Stimulated activated CD4-positive, alpha-beta T cell treated with anti-CD3 and anti-CD28 coated beads, TNF-alpha, amount 100 ng/mL, for 48 hours (primary cell): ENCODE measurements around the gene ZSWIM8.

Experiments
- DNase-seq, 3 donors: peaks; one replicate each; pipeline ENCODE4 v3.0.0-alpha.2; 2020; ENCODE audit warnings: low read depth in 3 of 3

ZSWIM8 gene

DNA sequence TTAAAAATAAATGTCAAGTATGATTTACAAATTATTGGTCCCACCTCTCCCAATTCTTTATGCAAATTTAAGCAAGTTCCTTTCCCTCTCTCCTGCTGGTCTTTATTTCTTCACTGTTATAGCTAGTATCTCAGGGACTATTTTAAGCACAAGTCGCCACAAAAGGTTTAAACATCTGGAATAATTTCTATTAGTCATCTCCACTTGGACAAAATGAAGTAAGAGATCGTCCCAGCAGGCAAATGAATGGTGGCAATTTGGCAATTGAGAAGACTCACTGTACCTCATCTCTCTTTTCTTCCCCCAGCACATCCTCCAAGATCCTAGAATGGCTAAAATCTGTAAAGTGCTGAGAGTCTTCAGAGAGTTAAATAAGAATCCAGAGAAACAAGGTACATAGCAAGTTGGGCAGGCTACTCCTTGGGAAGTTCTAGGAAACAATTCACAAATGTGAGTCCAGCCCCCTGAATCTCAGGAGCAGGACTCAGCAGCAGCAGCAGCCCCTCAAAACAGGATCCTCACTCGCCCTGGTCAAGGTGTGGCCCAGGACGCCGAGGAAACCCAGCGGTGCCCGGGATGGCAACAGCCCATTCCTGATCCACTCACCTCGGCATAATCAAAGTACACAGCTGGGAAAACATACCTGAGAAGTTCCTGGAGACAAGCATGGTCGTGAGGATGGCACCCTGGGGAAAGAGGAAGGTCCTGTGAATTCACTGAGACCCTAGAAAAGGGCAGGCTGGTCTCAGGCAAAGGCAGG is 56.3 kb downstream of the ZSWIM8 start:
- DNase-seq, result no peak

DNA sequence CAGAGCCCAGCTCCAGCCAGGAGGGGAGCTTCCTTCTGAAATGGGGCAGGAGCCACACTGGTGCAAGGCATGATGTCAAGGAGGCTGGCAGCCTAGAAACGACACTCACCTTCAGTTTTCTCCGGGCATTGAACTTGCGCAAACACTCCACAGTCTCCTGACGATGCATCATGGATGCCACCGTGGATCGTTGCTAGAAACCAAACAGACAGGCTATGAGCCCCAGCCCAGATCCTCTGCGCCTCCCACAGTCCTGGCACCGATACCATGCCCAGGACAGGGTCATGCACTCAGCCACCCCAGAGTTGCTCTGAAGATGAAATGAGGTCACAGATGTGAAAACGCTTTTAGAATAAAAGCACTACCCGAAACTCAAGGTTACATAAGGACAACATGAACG is 56.9 kb downstream of the ZSWIM8 start:
- no peak for DNase-seq

DNA sequence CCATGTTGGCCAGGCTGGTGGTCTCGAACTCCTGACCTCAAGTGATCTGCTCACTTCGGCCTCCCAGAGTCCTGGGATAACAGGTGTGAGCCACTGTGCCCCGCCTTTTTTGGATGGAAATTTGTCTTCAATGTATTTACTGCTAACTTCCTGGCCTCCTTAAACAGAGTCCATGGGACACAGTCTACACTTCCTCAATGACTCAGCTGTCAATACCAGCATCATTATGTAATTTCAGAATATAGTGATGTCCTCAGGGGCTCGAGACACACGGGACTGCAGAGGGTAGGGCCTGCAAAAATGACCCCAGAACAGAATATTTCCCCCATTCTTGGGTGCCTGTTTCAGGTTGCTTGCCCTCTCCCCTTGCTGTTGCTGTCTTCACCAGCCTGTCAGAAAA is 57.9 kb downstream of the ZSWIM8 start:
- DNase-seq, result no peak

DNA sequence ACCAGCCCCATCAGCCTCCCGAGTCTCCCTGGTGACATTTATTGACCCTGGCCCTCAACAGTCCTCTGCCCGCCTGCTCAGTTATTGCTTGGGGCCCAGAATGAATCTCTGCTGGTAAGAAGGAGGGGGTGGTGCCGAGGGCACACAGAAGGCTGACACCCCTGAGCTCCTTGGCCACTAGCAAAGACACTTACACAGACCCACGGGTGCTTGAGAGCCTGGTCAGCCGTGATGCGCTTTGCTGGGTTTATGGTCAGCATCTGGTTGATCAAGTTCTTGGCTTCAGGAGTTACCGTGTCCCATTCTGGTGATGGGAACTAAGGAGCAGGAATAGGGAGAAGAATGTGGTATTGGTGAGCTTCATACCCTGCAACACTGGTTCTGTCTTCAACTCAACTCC is 61.6 kb downstream of the ZSWIM8 start:
- no peak for DNase-seq

DNA sequence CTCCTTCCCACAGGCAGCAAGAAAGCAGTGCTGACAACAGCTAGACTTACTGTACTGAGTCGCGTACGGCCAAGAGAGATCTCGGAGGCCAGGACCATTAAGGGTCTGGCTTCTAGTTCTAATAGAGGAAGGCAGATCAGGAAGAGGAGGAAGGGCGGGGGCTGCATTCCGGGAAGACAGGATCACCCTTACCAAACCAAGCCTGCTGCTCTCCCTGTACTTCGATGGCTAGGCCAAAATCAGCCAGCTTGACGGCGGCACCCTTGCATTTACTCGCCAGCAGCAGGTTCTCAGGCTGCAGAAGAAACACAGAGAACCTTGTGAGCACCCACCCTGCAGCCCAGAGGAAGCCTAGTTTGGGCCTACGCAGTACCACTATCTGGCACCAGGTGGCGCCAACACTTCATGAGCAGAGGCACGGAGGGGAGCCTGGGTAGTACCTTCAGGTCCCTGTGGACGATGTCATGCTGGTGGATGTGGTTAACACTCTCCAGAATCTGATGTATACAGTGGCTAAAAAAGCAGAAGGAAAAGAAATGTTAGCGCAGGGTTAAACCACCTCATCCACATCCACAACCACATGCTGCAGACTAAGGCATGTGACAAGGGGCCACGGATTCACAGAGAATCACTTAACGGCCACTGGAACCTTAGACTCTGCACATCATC is 63.5 kb downstream of the ZSWIM8 start:
- DNase-seq, result peak; percentile 85 to 87 (median 86)

DNA sequence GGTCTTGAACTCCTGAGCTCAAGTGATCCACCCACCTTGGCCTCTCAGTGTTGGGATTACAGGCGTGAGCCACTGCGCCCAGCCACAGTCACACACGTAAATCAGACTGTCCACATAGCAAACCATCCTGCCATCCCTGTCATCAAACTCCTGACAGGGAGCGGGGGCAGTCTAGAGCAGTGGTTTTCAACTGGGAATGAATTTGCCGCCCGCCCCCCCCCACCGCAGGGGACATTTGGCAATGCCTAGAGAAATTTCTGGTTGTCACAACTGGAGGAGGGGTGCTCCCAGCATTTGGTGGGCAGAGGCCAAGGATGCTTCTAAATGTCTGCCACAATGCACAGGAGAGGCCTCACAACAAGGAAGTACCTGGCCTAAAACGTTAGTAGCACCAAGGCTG is 64.8 kb downstream of the ZSWIM8 start:
- DNase-seq, result no peak

DNA sequence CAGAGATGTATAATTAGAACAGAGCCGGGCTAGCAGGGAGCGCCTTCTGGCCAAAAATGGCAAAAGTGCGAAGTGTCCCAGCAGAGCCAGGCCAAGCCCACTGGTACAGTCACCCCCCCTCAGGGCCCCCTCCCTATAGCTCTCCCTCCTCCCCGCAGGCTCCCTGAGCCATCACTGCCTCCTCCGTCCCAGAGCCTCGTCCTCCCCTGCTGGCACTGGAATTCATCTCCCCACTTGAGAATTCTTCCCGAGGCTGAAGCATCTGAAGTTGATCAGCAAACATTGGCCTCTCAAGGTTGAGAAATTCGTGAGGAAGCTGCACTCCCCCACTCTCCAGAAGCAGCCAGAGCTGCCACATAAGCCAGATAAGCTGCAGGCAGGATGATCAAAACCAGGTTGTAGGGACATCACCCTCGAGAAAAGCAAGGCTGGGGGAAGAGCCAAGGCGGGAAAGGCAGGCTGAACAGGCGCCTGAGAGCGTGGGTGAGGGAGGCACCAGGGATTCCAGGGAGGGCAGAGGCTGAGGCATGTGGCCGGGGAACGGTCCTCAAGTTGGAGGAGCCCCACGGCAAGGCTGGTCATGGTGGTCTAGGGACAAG is 65.6 kb downstream of the ZSWIM8 start:
- DNase-seq, result no peak
